GM12878 (cell line): ENCODE results near the gene UQCR11. TPM values are rescaled to one million over a fixed set of nuclear protein-coding genes. Genes with fewer than 3 reads are reported as not detected.

Experiments used
- ATAC-seq: fragments of 200-7000 bp; cut with Tn5 transposase; 3 replicates; pipeline ENCODE4 v1.9.1; 2020; ENCODE audit warnings: mild to moderate bottlenecking, moderate library complexity
- BruUV-seq: library from RNA; stranded (reverse); fragments of 400-500 nt; replicated peaks from 2 replicates; lab custom pipeline; 2021; lab: Mats Ljungman, UMichigan
- CTCF ChIA-PET: fragments of 300-600 bp; sonication (Branson Sonifier 250); formaldehyde crosslinking; extraction: SDS; loops from one replicate; lab custom pipeline; 2021; ENCODE audit warnings: inconsistent platforms; lab: Yijun Ruan, JAX
- POLR2A ChIA-PET: fragments of 350-600 bp; formaldehyde crosslinking; extraction: SDS; loops from one replicate; lab custom pipeline; 2021; ENCODE audit warnings: inconsistent platforms; lab: Charles Lee
- RAD21 ChIA-PET: fragments of 300-600 bp; sonication (Branson Sonifier 250); formaldehyde crosslinking; loops from one replicate; lab custom pipeline; 2023; ENCODE audit warnings: antibody characterized with exemption; ENCODE audit not compliant: unreplicated experiment; lab: Charles Lee
- SMC1A ChIA-PET: fragments of 300-600 bp; sonication (Branson Sonifier 250); formaldehyde crosslinking; loops from one replicate; lab custom pipeline; 2023; ENCODE audit not compliant: unreplicated experiment, uncharacterized antibody; lab: Charles Lee
- DNase-seq: peaks from one replicate; pipeline ENCODE4 v3.0.0-alpha.2; 2011; ENCODE audit warnings: low read depth, low spot score
- FAIRE-seq: peaks from 3 replicates; lab custom pipeline; 2011; peaks lifted over from hg19 to GRCh38; lab: Jason Lieb, UNC
- H2AFZ ChIP-seq: 2 replicates; pipeline ENCODE4 v1.6.0; 2011; ENCODE audit warnings: low read depth, low read length, control low read depth; ENCODE audit not compliant: control insufficient read depth
- H3K27ac ChIP-seq: 2 replicates; pipeline ENCODE4 v1.5.1; 2011; ENCODE audit warnings: control low read depth; ENCODE audit not compliant: control insufficient read depth, insufficient read depth
- H3K27me3 ChIP-seq, 2 experiments: replicated peaks in 1 of 2; 2 replicates each; pipeline versions ENCODE4 v1.6.0 to v1.6.1; 2011; ENCODE audit warnings: low read length in 1 of 2; ENCODE audit not compliant: control insufficient read depth in 2 of 2, insufficient read depth in 2 of 2
- H3K36me3 ChIP-seq, 2 experiments: 2 replicates each; pipeline ENCODE4 v1.5.1; 2011; ENCODE audit warnings: low read length in 1 of 2; ENCODE audit not compliant: control insufficient read depth in 2 of 2, insufficient read depth in 2 of 2
- H3K4me1 ChIP-seq: 2 replicates; pipeline ENCODE4 v1.6.1; 2011; ENCODE audit warnings: mild to moderate bottlenecking, low read length, moderate library complexity, mixed read lengths; ENCODE audit not compliant: control insufficient read depth, insufficient read depth
- H3K4me2 ChIP-seq: 2 replicates; pipeline ENCODE4 v1.6.0; 2011; ENCODE audit warnings: control low read depth; ENCODE audit not compliant: control insufficient read depth, insufficient read depth
- H3K4me3 ChIP-seq: fragments of 200-600 bp; sonication (generic); 2 replicates; pipeline ENCODE4 v1.5.1; 2016
- H3K79me2 ChIP-seq: 2 replicates; pipeline ENCODE4 v1.6.0; 2011; ENCODE audit warnings: low read length; ENCODE audit not compliant: control insufficient read depth, insufficient read depth
- H3K9ac ChIP-seq: 2 replicates; pipeline ENCODE4 v1.8.0; 2011; ENCODE audit warnings: low read length, control low read depth, mixed read lengths; ENCODE audit not compliant: control insufficient read depth, insufficient read depth
- H3K9me3 ChIP-seq: replicated peaks from 3 replicates; pipeline ENCODE4 v1.5.1; 2011; ENCODE audit warnings: mild to moderate bottlenecking, low read length; ENCODE audit not compliant: control insufficient read depth, insufficient read depth
- H4K20me1 ChIP-seq: 2 replicates; pipeline ENCODE4 v1.6.0; 2011; ENCODE audit not compliant: control insufficient read depth, insufficient read depth
- BCL11A ChIP-seq: IDR thresholded peaks from 2 replicates; pipeline ENCODE4 v1.6.1; 2011; ENCODE audit warnings: low read depth, low read length
- CEBPB ChIP-seq, 2 experiments: fragments of 150-350 bp in 1 of 2; IDR thresholded peaks; 2 replicates each; pipeline ENCODE4 v1.6.1; 2012 to 2014; ENCODE audit warnings: low read depth in 2 of 2, low read length in 2 of 2, borderline replicate concordance in 1 of 2, inconsistent platforms in 1 of 2
- CHD4 ChIP-seq: fragments of 200-600 bp; sonication (generic); IDR thresholded peaks from 2 replicates; pipeline ENCODE4 v1.6.1; 2016; ENCODE audit warnings: mild to moderate bottlenecking
- GABPA ChIP-seq: IDR thresholded peaks from 2 replicates; pipeline ENCODE4 v1.6.1; 2014; ENCODE audit warnings: antibody characterized with exemption, low read depth, mild to moderate bottlenecking, inconsistent platforms
- HDAC6 ChIP-seq: fragments of 200-600 bp; sonication (generic); IDR thresholded peaks from one replicate; pipeline ENCODE4 v1.8.0; 2017; ENCODE audit warnings: antibody characterized with exemption; ENCODE audit not compliant: unreplicated experiment
- MXI1 ChIP-seq: fragments of 150-350 bp; IDR thresholded peaks from 2 replicates; pipeline ENCODE4 v1.6.1; 2011; ENCODE audit warnings: low read depth, mild to moderate bottlenecking, inconsistent platforms, low read length, improper control_type of control experiment
- NR2C1 ChIP-seq: fragments of 450-650 bp; IDR thresholded peaks from 2 replicates; pipeline ENCODE4 v1.6.1; 2017; ENCODE audit warnings: antibody characterized with exemption, mild to moderate bottlenecking, moderate library complexity
- PAX8 ChIP-seq: fragments of 450-650 bp; IDR thresholded peaks from 2 replicates; pipeline ENCODE4 v1.6.1; 2017; ENCODE audit warnings: mild to moderate bottlenecking, moderate library complexity
- POLR2A ChIP-seq: IDR thresholded peaks from 2 replicates; pipeline ENCODE4 v1.6.1; 2011; ENCODE audit warnings: low read depth, mild to moderate bottlenecking, low read length
- RCOR1 ChIP-seq: conservative IDR thresholded peaks from 2 replicates; pipeline ENCODE4 v1.6.1; 2012; ENCODE audit warnings: low read depth, low read length, improper control_type of control experiment
- RUNX3 ChIP-seq: IDR thresholded peaks from 2 replicates; pipeline ENCODE4 v1.6.1; 2012; ENCODE audit warnings: low read length, inconsistent platforms
- SPI1 ChIP-seq: IDR thresholded peaks from 2 replicates; pipeline ENCODE4 v1.6.1; 2011; ENCODE audit warnings: low read depth, mild to moderate bottlenecking, low read length, moderate library complexity, borderline replicate concordance; ENCODE audit not compliant: insufficient read depth
- TCF7 ChIP-seq: IDR thresholded peaks from 2 replicates; pipeline ENCODE4 v1.6.1; 2014; ENCODE audit warnings: antibody characterized with exemption, borderline replicate concordance
- YBX1 ChIP-seq: fragments of 450-650 bp; IDR thresholded peaks from 2 replicates; pipeline ENCODE4 v1.6.1; 2016; ENCODE audit warnings: antibody characterized with exemption
- WGBS: methylation state at CpG from one replicate; pipeline ENCODE4 v1.1.6; 2016; ENCODE audit warnings: low lambda C conversion rate; ENCODE audit not compliant: insufficient replicate concordance, insufficient coverage; ENCODE audit errors: missing lambda C conversion rate; 5-methylcytosine and 5-hydroxymethylcytosine counted together
- in situ Hi-C: fragments of 300-500 bp; cut with MboI; formaldehyde crosslinking; loops from 9 replicates; pipeline ENCODE4 v1.14.3; 2018; ENCODE audit warnings: mixed read lengths
- intact Hi-C: fragments of 100-400 bp; cut with micrococcal nuclease; formaldehyde crosslinking; loops from one replicate; pipeline ENCODE4 v1.14.2; 2022; ENCODE audit not compliant: unreplicated experiment
- polyA plus RNA-seq, 11 experiments: library from polyadenylated mRNA; depleted of rRNA in 4 of 11; unstranded in 6 of 11; stranded (reverse) in 5 of 11; fragments of >200 nt; fragmentation: Nextera tagmentation in 4 of 11; fragmentation: Illumina TruSeq in 1 of 11; extraction: Ambion mirVana in 4 of 11; extraction: Trizol in 1 of 11; gene quantifications; 1 replicate in 1 of 11; 2 replicates in 10 of 11; pipeline versions ENCODE4 v1.2.1 to v1.2.3, GENCODE V29; 2011 to 2016; ENCODE audit warnings: inconsistent platforms in 2 of 11, missing spikeins in 2 of 11, low read depth in 1 of 11
- total RNA-seq, 4 experiments: library from RNA; depleted of rRNA in 3 of 4; stranded (reverse); fragments of >200 nt in 3 of 4; fragmentation: Illumina TruSeq in 1 of 4; extraction: Trizol in 1 of 4; gene quantifications; 2 replicates each; pipeline versions ENCODE4 v1.2.1 to v1.2.3, GENCODE V29; 2013 to 2021
- TF ChIP-seq, protein P1 (sequence below): fragments of 450-650 bp; conservative IDR thresholded peaks from 2 replicates; pipeline ENCODE4 v1.6.1; 2017; ENCODE audit warnings: mild to moderate bottlenecking, moderate library complexity
- TF ChIP-seq, protein P2 (sequence below): fragments of 450-650 bp; IDR thresholded peaks from 2 replicates; pipeline ENCODE4 v1.6.1; 2017; ENCODE audit warnings: mild to moderate bottlenecking, moderate library complexity
- TF ChIP-seq, protein P3 (sequence below): IDR thresholded peaks from 2 replicates; pipeline ENCODE4 v1.6.1; 2011; ENCODE audit warnings: low read depth, low read length, improper control_type of control experiment, borderline replicate concordance

Gene UQCR11
- total and polyA plus RNA-seq, 10 of the 15 experiments (the other 5 are each of a cell fraction or from before 2014, with no cell fraction given) = 28.6 to 586 (median 193) TPM

DNA sequence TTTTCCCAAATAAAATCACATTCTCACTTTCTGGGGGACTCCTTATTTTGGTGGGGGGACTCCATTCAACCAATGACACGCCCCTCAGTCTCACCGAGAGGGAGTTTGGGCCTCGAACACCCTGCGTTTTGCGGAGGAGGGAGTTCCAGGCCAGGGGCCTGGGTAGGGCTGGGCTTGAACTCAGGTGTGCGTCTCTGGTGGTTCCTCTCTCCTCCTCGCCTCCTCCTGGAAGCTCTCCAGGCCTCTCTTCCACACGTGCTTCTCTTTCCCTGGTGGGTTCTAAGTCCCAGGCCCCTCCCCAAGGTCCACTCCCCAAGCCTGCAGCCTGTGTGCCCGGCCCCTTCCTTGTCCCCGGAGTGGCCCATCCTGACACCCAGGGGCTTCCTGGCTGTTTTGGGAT is 51.8 kb downstream of the UQCR11 start (continued):
- TF ChIP-seq RCOR1 (no peak), RUNX3 (no peak), POLR2A (no peak)

DNA sequence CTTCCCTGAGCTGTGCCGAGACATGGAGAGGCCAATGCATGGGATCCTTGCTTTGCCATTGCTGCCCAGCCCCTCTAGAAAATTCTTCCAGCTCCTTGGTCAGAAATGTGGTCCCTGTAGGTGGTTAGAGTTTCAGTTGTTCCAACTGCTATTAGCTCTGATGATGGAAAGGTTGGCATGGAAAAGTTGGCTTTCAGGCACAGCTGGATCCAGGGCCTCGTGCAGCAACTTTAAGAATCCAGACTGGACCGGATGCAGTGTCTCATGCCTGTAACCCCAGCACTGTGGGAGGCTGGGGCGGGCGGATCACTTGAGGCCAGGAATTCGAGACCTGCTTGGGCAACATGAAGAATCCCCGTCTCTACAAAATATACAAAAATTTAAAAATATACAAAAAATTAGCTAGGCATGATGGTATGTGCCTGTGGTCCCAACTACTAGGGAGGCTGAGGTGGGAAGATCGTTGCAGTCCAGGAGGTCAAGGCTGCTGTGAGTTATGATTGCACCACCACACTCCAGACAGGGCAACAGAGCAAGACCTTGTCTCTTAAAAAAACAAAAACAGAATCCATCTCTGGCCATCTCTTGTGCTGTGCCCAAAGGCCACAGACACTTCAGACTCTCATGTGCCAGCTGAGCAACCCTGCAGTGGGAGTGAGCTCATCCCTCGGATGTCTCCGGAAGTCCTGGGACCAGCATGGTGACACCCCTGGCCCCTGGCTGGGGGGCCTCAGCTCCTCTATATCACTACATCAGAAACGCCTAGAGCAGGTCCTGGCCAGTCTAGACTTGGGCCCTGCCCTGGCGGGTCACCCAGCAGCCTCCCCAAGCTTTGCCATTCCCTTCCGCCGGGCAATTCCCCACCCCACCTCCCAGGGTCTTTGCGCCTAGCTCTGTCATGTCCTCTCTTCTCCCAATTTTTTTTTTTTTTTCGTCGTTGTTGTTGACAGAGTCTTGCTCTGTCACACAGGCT is 53.9 kb downstream of the UQCR11 start:
- intact Hi-C loops (no loop called here), in situ Hi-C loops (no loop called here)
- POLR2A ChIA-PET = no interaction called here
- CTCF ChIA-PET = interaction anchor here (1.2 kb wide), 1 partner anchor 121 kb away, joined by 4 read pairs; no protein-coding TSS in a partner anchor
- Histone ChIP-seq H3K79me2 (no peaks in the 10 kb centered on the region), H3K36me3 (no peaks in the 10 kb centered on the region), H4K20me1 (no peaks in the 10 kb centered on the region), H3K27ac (no peak overlapping the region), H3K9me3 (no peaks in the 10 kb centered on the region), H3K4me1 (no peaks in the 10 kb centered on the region), H3K4me3 (no peak overlapping the region), H3K4me2 (no peak overlapping the region), H2AFZ (no peak overlapping the region), H3K27me3 (no peaks in the 10 kb centered on the region), H3K9ac (no peak overlapping the region)
- FAIRE-seq (no peak), DNase-seq (no peak), ATAC-seq (no peak)
- RAD21 ChIA-PET = no interaction called here
- WGBS = 58% methylated on average over 17 of the region's 17 CpGs
- SMC1A ChIA-PET = no interaction called here
- no TSS peak for BruUV-seq
- TF ChIP-seq YBX1 = no peak
- no peak for TF ChIP-seq PAX8
- no peak for TF ChIP-seq BCL11A
- no peak for TF ChIP-seq NR2C1
- no peak for TF ChIP-seq SPI1
- no peak for TF ChIP-seq TCF7
- TF ChIP-seq, protein P1, sequence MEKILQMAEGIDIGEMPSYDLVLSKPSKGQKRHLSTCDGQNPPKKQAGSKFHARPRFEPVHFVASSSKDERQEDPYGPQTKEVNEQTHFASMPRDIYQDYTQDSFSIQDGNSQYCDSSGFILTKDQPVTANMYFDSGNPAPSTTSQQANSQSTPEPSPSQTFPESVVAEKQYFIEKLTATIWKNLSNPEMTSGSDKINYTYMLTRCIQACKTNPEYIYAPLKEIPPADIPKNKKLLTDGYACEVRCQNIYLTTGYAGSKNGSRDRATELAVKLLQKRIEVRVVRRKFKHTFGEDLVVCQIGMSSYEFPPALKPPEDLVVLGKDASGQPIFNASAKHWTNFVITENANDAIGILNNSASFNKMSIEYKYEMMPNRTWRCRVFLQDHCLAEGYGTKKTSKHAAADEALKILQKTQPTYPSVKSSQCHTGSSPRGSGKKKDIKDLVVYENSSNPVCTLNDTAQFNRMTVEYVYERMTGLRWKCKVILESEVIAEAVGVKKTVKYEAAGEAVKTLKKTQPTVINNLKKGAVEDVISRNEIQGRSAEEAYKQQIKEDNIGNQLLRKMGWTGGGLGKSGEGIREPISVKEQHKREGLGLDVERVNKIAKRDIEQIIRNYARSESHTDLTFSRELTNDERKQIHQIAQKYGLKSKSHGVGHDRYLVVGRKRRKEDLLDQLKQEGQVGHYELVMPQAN = no peak
- TF ChIP-seq MXI1 = no peak
- no peak for TF ChIP-seq CHD4
- TF ChIP-seq, protein P2, sequence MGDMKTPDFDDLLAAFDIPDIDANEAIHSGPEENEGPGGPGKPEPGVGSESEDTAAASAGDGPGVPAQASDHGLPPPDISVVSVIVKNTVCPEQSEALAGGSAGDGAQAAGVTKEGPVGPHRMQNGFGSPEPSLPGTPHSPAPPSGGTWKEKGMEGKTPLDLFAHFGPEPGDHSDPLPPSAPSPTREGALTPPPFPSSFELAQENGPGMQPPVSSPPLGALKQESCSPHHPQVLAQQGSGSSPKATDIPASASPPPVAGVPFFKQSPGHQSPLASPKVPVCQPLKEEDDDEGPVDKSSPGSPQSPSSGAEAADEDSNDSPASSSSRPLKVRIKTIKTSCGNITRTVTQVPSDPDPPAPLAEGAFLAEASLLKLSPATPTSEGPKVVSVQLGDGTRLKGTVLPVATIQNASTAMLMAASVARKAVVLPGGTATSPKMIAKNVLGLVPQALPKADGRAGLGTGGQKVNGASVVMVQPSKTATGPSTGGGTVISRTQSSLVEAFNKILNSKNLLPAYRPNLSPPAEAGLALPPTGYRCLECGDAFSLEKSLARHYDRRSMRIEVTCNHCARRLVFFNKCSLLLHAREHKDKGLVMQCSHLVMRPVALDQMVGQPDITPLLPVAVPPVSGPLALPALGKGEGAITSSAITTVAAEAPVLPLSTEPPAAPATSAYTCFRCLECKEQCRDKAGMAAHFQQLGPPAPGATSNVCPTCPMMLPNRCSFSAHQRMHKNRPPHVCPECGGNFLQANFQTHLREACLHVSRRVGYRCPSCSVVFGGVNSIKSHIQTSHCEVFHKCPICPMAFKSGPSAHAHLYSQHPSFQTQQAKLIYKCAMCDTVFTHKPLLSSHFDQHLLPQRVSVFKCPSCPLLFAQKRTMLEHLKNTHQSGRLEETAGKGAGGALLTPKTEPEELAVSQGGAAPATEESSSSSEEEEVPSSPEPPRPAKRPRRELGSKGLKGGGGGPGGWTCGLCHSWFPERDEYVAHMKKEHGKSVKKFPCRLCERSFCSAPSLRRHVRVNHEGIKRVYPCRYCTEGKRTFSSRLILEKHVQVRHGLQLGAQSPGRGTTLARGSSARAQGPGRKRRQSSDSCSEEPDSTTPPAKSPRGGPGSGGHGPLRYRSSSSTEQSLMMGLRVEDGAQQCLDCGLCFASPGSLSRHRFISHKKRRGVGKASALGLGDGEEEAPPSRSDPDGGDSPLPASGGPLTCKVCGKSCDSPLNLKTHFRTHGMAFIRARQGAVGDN = no peak
- no peak for TF ChIP-seq HDAC6
- TF ChIP-seq GABPA = no peak
- TF ChIP-seq CEBPB (IDR thresholded peaks at IDR 0.05; ENCODE audit: borderline replicate concordance in 1 of 2, low read depth in 2 of 2, low read length in 2 of 2) = no peak
- TF ChIP-seq, protein P3, sequence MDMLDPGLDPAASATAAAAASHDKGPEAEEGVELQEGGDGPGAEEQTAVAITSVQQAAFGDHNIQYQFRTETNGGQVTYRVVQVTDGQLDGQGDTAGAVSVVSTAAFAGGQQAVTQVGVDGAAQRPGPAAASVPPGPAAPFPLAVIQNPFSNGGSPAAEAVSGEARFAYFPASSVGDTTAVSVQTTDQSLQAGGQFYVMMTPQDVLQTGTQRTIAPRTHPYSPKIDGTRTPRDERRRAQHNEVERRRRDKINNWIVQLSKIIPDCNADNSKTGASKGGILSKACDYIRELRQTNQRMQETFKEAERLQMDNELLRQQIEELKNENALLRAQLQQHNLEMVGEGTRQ = no peak
